Right cardiac atrium (tissue), 5 donors: ENCODE results near the gene SMAGP. TPM values are rescaled to one million over a fixed set of nuclear protein-coding genes. Genes with fewer than 3 reads are reported as not detected.

Source experiments
- ATAC-seq, 2 donors: fragments of 200-7000 bp; cut with Tn5 transposase; one replicate each; pipeline versions ENCODE4 v1.8.0 to v1.9.1; 2020; ENCODE audit warnings: moderate library complexity in 2 of 2, mild to moderate bottlenecking in 1 of 2
- DNase-seq, 3 donors: peaks; one replicate each; pipeline ENCODE4 v3.0.0-alpha.2; 2020
- H3K27ac ChIP-seq: one replicate; pipeline ENCODE4 v1.5.1; 2013; ENCODE audit warnings: mild to moderate bottlenecking, low read length, control low read depth, moderate library complexity
- H3K27me3 ChIP-seq: one replicate; pipeline ENCODE4 v1.6.1; 2013; ENCODE audit not compliant: control insufficient read depth, insufficient read depth
- H3K4me1 ChIP-seq: one replicate; pipeline ENCODE4 v1.6.1; 2013; ENCODE audit warnings: low read length; ENCODE audit not compliant: control insufficient read depth, insufficient read depth
- H3K4me3 ChIP-seq: one replicate; pipeline ENCODE4 v1.5.1; 2013; ENCODE audit warnings: low read length, control low read depth
- H3K9me3 ChIP-seq: one replicate; pipeline ENCODE4 v1.6.1; 2013; ENCODE audit warnings: low read length; ENCODE audit not compliant: control insufficient read depth
- WGBS: extraction: QIAGEN DNeasy Blood & Tissue Kit; methylation state at CpG from one replicate; pipeline ENCODE4 v1.1.7; 2013; 5-methylcytosine and 5-hydroxymethylcytosine counted together
- intact Hi-C, 4 donors: fragments of 100-400 bp; cut with DNase I; formaldehyde crosslinking; loops; one replicate each; pipeline versions ENCODE4 v1.11.0 to v1.14.0; 2022 to 2023
- polyA plus RNA-seq: library from polyadenylated mRNA; stranded (reverse); fragments of 200-250 nt; gene quantifications from one replicate; pipeline ENCODE4 v1.2.3, GENCODE V29; 2013
- total RNA-seq, 4 donors: library from RNA; stranded (reverse); fragmentation: NEBNext Ultra II Directional; extraction: Animal tissue kit (Norgen Biotek cat#: 25700); gene quantifications; one replicate each; pipeline ENCODE4 v1.2.1, GENCODE V29; 2021
- donor health status: healthy with polysubstance abuse.
- donor health status: DM: no; HTN: yes; CAD: no.
- donor health status: DM: no; HTN: no; CAD: no.
- donor health status: DM: no; HTN: yes; CAD: no; lungs with severe emphysema.
- donor health status: DM: yes; HTN: yes; CAD: no.

The SMAGP gene
- total and polyA plus RNA-seq, 5 donors = 1.4 to 6.2 (median 3.6) TPM

DNA sequence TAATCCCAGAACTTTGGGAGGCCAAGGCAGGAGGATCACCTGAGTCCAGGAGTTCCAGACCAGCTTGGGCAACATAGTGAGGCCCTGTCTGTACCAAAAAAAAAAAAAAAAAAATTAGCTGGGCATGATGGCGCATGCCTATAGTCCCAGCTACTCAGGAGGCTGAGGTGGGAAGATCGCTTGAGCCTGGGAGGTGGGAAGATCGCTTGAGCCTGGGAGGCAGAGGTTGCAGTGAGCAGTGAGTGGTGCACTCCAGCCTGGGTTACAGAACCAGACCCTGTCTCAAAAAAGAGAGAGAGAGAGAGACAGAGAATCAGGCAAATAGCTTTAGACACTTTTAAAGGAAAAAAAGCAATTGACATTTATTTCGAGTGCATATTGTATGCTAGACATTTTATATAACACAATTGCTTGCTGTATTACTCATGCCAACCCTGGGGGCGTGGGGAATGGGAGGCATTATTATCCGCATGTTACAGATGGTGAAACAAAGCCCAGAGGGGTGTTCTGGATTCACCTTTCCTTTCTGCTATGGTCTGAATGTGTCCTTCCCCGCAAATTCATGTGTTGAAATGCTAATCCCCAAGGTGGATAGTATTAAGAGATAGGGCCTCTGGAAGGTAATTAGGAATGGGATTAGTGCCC is 62.1 kb downstream of the SMAGP start:
- no peak overlapping the region for H3K27ac ChIP-seq
- H3K4me3 ChIP-seq = no peak overlapping the region
- no peak for DNase-seq
- ATAC-seq = no peak
- intact Hi-C loops = no loop called here
- 94% methylated on average over 7 of the region's 7 CpGs for WGBS
- no peaks in the 10 kb centered on the region for H3K27me3 ChIP-seq
- no peaks in the 10 kb centered on the region for H3K9me3 ChIP-seq
- H3K4me1 ChIP-seq = no peaks in the 10 kb centered on the region

DNA sequence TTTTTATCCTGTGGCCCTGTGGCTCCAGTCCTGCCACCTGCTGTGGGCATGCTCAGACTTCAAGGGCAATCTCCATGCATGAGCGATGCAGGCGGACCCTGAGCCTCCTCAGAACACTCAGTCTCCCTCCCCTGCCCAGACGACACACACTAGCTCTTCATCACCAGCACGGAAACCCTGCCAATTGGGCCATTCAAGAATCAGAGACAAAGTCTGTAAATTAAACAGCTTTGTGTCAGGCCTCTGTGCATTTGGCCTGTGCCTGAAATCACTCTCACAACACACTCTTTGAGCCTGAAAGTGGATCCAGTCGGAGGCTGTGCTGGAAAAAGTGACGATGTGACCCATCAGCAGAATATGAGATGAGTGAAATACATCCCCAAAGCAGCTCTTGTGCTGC is 64.9 kb downstream of the SMAGP start:
- no peak for ATAC-seq
- Histone ChIP-seq H3K4me1 (no peaks in the 10 kb centered on the region), H3K9me3 (no peaks in the 10 kb centered on the region), H3K4me3 (no peak overlapping the region), H3K27me3 (no peaks in the 10 kb centered on the region), H3K27ac (no peak overlapping the region)
- no peak for DNase-seq
- 93% methylated on average over 6 of the region's 6 CpGs for WGBS
- intact Hi-C loops = no loop called here

DNA sequence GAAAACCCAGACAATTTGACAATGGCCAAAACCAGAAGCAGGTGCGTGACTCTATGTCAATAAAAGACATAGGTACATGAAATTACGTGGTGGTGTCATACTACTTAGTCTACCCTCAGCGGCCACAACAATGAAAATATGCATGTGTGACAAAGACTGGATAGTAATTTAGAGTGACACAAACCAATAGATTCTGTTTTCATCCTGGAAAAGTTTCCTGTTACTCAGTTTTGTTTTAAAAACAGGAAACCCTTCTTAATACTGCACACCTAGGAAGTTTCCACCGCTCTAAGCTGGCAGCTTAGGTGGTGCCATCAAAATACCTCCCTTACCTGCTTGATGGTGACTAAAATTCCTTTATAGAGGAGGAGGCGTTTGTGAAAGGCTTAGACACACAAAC is 67.5 kb downstream of the SMAGP start:
- Histone ChIP-seq H3K9me3 (no peaks in the 10 kb centered on the region), H3K4me1 (no peaks in the 10 kb centered on the region), H3K27ac (no peak overlapping the region), H3K27me3 (no peaks in the 10 kb centered on the region), H3K4me3 (no peak overlapping the region)
- DNase-seq = no peak
- 91% methylated on average over 5 of the region's 5 CpGs for WGBS
- no peak for ATAC-seq
- intact Hi-C loops = no loop called here

DNA sequence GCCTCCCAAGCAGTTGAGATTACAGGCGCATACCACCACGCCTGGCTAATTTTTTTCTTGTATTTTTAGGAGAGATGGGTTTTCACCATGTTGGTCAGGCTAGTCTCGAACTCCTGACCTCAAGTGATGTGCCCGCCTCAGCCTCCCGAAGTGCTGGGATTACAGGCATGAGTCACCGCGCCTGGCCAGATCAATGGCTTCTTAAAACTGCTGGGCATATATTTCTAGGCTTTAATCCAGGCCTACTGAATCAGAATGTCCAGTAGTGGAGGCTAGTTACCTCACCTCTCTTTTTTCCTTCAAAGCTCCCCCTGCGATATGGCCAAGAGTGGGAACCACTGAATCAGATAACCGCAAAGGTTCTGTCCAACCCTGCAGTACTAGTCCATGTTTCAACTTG is 69.4 kb downstream of the SMAGP start:
- DNase-seq (no peak), ATAC-seq (no peak)
- intact Hi-C loops = no loop called here
- no peaks in the 10 kb centered on the region for H3K27me3 ChIP-seq
- no peaks in the 10 kb centered on the region for H3K4me1 ChIP-seq
- H3K27ac ChIP-seq = no peak overlapping the region
- H3K4me3 ChIP-seq = no peak overlapping the region
- 95% methylated on average over 9 of the region's 9 CpGs for WGBS
- no peaks in the 10 kb centered on the region for H3K9me3 ChIP-seq

DNA sequence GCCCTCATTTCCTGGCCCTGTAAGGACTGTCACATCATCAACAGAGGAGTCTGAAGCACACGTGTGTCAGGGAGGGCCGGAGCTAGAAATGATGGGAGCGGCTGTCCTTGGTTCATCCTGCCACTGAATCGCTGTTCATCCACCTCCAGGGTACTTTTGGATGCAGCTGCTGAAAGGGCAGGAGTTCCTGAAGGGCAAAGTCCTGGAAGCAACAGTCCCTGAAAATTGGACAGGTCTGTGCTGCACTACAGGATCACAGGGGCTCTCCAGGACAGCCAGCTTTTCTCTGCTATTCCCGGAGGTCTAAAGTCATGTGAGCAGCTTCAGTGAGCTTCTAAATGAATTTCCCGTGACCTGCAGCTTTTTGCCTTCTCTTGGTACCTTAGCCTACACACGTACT is 70.1 kb downstream of the SMAGP start:
- intact Hi-C loops = no loop called here
- WGBS = 90% methylated on average over 7 of the region's 7 CpGs
- Histone ChIP-seq H3K9me3 (no peaks in the 10 kb centered on the region), H3K4me3 (no peak overlapping the region), H3K27me3 (no peaks in the 10 kb centered on the region), H3K27ac (no peak overlapping the region), H3K4me1 (no peaks in the 10 kb centered on the region)
- ATAC-seq (no peak), DNase-seq (no peak)

DNA sequence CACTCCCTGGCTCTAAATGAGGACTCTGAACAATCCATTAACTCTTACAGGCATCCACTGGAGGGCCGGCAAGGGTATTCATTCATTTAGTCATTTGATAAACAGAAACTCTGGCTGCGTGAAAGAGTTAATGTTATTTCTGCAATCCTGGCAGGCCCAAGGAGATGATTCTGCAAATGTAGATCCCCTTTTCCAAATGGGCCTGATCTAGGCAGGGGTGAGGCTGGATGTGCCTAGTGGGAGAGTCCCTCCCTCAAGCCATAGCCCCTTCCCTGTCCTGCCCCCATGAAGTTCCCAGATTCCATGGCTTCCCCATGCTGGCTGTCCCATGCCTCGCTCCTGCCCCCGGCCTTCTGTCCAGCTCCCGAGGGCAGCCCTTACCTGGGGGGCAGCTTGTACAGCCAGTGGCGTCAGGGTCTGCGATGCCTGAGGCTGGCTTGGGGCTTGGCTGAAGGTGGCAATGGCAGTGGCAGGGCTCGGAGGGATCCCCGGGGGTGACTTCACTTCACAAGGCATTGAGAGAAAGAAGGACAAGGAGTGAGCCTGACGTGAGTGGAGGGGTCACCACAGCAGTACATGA is 70.8 kb downstream of the SMAGP start:
- no peaks in the 10 kb centered on the region for H3K4me1 ChIP-seq
- no peak overlapping the region for H3K27ac ChIP-seq
- intact Hi-C loops = no loop called here
- no peaks in the 10 kb centered on the region for H3K9me3 ChIP-seq
- no peaks in the 10 kb centered on the region for H3K27me3 ChIP-seq
- DNase-seq (no peak), ATAC-seq (no peak)
- H3K4me3 ChIP-seq = no peak overlapping the region
- WGBS = 90% methylated on average over 10 of the region's 10 CpGs

DNA sequence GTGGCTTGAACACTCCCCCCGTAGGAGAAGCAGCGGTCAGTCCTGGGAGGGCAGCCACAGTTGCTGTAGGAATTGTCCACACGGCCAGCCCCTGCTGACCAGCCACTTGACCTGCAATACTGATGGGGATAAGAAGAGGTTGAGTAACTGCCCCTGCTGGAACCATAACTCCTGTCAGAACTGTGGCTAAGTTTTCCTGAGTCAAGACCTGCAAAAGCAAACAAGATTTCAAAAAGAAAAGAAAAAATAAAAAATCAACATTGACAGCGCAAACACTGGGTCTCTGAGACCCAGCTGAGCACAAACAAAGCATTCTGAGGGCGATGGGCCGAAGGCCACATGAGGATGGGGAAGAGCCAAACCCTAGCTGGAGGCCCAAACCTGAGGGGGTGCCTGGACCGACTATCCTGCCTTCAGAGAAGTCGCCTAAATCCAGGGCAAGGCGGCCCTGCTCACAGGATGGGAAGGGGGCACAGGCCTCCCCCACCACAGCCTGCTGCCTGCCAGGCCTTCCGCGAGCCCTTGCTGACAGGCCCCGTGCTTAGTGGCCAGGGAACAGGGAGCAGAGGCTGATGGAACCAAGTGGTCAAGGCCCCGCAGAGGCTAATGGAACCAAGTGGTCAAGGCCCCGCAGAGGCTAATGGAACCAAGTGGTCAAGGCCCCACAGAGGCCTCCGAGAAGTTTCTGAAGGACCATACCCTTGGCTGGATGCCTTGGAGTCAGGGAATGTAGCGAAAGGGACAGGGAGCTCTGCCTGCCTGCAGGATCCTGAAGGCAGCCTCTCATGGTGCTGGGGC is 71.4 kb downstream of the SMAGP start:
- no peaks in the 10 kb centered on the region for H3K4me1 ChIP-seq
- H3K9me3 ChIP-seq = no peaks in the 10 kb centered on the region
- no peak overlapping the region for H3K27ac ChIP-seq
- H3K4me3 ChIP-seq = no peak overlapping the region
- 86% methylated on average over 16 of the region's 16 CpGs for WGBS
- ATAC-seq = no peak
- intact Hi-C loops = no loop called here
- H3K27me3 ChIP-seq = no peaks in the 10 kb centered on the region
- no peak for DNase-seq

DNA sequence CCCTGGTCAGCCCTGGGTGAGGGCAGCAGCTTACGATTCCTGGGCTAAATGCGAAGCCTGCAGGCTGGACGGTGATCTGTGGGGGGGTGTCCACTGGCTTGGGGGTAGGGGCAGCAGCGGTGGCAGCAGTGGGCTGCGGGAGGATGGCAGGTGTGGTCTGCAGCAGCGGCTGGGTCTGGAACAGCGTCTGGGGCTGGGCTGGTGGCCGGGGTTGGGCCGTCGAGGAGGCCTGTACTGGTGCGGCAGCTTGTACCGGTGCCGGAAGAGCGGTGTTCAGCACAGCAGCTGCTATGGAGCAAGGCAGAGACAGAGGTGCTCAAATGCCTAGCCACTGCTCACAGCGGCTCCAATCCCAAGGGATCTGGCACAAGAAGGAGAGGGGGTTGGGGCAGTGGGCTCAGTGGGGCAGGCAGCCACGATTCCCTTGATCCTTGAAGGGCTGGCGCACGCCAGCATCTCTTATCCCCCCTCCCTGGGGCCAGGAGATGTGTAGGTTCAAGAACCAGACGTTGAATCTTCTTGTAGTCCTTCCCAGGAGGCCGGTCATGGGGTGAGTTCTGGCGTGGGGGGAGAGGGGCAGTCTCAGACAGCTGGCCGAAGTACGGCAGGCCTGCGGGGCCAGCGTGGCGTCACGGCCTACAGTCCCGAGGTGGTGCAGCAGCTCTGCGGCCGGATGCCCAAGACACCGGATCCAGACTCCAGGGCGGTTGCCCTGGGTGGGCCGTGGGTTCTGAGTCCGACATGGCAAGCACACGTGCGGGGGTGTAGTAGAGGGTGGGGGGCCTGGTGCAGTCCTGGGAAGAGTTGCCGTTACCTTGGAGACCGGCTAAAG is 72.3 kb downstream of the SMAGP start:
- no peak overlapping the region for H3K4me3 ChIP-seq
- peak; percentile 20 to 23 for ATAC-seq
- 94% methylated on average over 38 of the region's 38 CpGs for WGBS
- intact Hi-C loops = no loop called here
- no peak for DNase-seq
- H3K4me1 ChIP-seq = no peaks in the 10 kb centered on the region
- no peak overlapping the region for H3K27ac ChIP-seq
- H3K27me3 ChIP-seq = no peaks in the 10 kb centered on the region
- H3K9me3 ChIP-seq = no peaks in the 10 kb centered on the region

DNA sequence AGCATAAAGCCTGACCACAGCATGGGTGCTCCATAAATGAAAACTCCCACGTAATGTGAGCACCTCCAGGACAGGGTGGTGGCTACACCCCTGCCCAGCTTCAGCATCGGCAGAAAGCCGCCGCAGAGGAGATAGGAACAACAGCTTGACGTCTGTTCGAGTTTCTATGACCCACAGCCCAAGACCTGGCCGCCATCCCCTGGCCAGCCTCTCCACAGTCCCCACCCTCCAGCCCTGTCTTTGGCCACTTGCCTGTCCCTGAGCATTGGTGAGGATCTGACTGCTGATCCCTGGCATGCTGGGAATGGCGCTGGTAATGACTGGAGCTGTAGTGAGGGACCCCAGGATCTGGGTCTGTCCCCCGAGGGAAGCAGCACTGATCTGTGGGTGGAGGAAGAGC is 73.7 kb downstream of the SMAGP start:
- peak; percentile 48 to 53 for ATAC-seq
- peak in 2 of 3 donors; percentile 38 to 60 for DNase-seq
- Histone ChIP-seq H3K4me3 (no peak overlapping the region), H3K4me1 (no peaks in the 10 kb centered on the region), H3K27me3 (no peaks in the 10 kb centered on the region), H3K9me3 (no peaks in the 10 kb centered on the region), H3K27ac (no peak overlapping the region)
- 76% methylated on average over 9 of the region's 9 CpGs for WGBS
- intact Hi-C loops = no loop called here

DNA sequence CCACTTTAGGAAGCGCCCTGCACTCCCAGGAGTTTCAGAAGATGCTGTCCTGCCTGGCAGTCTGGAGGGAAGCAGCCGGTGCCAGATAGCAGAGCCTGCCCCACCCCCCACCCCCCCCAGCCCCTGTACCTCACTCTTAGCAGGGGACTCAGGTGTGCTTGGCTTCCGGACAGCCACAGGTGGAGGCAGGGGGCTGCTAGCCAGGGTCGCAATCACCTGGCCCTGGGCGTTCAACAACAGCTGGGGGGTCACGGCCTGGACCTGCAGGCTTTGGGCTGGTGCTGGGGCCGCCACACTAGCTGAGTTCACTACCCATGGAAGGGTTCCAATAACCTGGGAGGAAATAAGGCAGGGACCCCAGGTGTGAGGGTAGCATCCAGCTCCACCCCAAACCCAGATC is 74.4 kb downstream of the SMAGP start:
- ATAC-seq = no peak
- Histone ChIP-seq H3K4me1 (no peaks in the 10 kb centered on the region), H3K4me3 (no peak overlapping the region), H3K9me3 (no peaks in the 10 kb centered on the region), H3K27ac (no peak overlapping the region), H3K27me3 (no peaks in the 10 kb centered on the region)
- WGBS = 94% methylated on average over 7 of the region's 7 CpGs
- intact Hi-C loops = no loop called here
- no peak for DNase-seq
